K562 (cell line): ENCODE data around the gene POLR2H. TPM values are rescaled to one million over a fixed set of nuclear protein-coding genes. Genes with fewer than 3 reads are reported as not detected.
A peak's percentile ranks its signal among the peaks of the same experiment; 100 is the strongest.

Source experiments
- ATAC-seq: fragments of 200-7000 bp; cut with Tn5 transposase; 3 replicates; pipeline ENCODE4 v1.9.1; 2020; ENCODE audit warnings: moderate library complexity
- BruUV-seq: library from RNA; stranded (reverse); fragments of 400-500 nt; replicated peaks from 2 replicates; lab custom pipeline; 2021; lab: Mats Ljungman, UMichigan
- CTCF ChIA-PET: fragments of 300-600 bp; formaldehyde crosslinking; extraction: SDS; loops from one replicate; lab custom pipeline; 2021; ENCODE audit warnings: low intra/inter-chr PET ratio; lab: Yijun Ruan, JAX
- POLR2A ChIA-PET: fragments of 300-600, 350-650 bp; sonication (Branson Sonifier 250); formaldehyde crosslinking; extraction: SDS; loops from one replicate; lab custom pipeline; 2021; ENCODE audit warnings: antibody characterized with exemption, inconsistent platforms; lab: Yijun Ruan, JAX
- DNase-seq, 4 experiments: peaks; one replicate each; pipeline versions ENCODE4 v3.0.0 to v3.0.0-alpha.2; 2011 to 2018; ENCODE audit warnings: low spot score in 3 of 4, mixed read lengths in 3 of 4; ENCODE audit errors: extremely low read depth in 1 of 4
- FAIRE-seq: peaks from 2 replicates; lab custom pipeline; 2011; peaks lifted over from hg19 to GRCh38; lab: Jason Lieb, UNC
- H2AFZ ChIP-seq: 2 replicates; pipeline ENCODE4 v1.6.0; 2011; ENCODE audit warnings: low read depth, low read length, control low read depth, inconsistent platforms
- H3K27ac ChIP-seq: fragments of 200-600 bp; 3 replicates; pipeline ENCODE4 v1.8.0; 2011; ENCODE audit warnings: low read depth, mild to moderate bottlenecking, control low read depth, inconsistent platforms, low read length, moderate library complexity, mixed read lengths; ENCODE audit errors: extremely low read depth
- H3K27me3 ChIP-seq, 2 experiments: fragments of 300-600 bp in 1 of 2; 2 replicates in 1 of 2; 3 replicates in 1 of 2; pipeline versions ENCODE4 v1.6.0 to v1.8.0; 2011; ENCODE audit warnings: inconsistent platforms in 2 of 2, low read length in 2 of 2, mild to moderate bottlenecking in 1 of 2, mixed read lengths in 1 of 2, moderate library complexity in 1 of 2; ENCODE audit not compliant: control insufficient read depth in 2 of 2, insufficient read depth in 2 of 2
- H3K36me3 ChIP-seq: fragments of 300-600 bp; 3 replicates; pipeline ENCODE4 v1.8.0; 2011; ENCODE audit warnings: mild to moderate bottlenecking, low read length, inconsistent platforms; ENCODE audit not compliant: control insufficient read depth, insufficient read depth
- H3K4me1 ChIP-seq, 2 experiments: fragments of 200-600 bp in 1 of 2; replicated peaks in 1 of 2; 2 replicates in 1 of 2; 3 replicates in 1 of 2; pipeline versions ENCODE4 v1.5.1 to v1.8.0; 2011; ENCODE audit warnings: inconsistent platforms in 2 of 2, low read length in 2 of 2, mild to moderate bottlenecking in 1 of 2, mixed read lengths in 1 of 2, moderate library complexity in 1 of 2; ENCODE audit not compliant: control insufficient read depth in 2 of 2, insufficient read depth in 2 of 2
- H3K4me2 ChIP-seq: 2 replicates; pipeline ENCODE4 v1.6.1; 2011; ENCODE audit warnings: low read length, control low read depth, inconsistent platforms, mixed read lengths; ENCODE audit not compliant: insufficient read depth
- H3K4me3 ChIP-seq: fragments of 200-600 bp; sonication (generic), shearing (Covaris generic); 2 replicates; pipeline ENCODE4 v1.5.1; 2016; ENCODE audit warnings: control low read depth, inconsistent platforms
- H3K79me2 ChIP-seq: fragments of 200-600 bp; 3 replicates; pipeline ENCODE4 v1.8.0; 2011; ENCODE audit warnings: low read length, inconsistent platforms; ENCODE audit not compliant: control insufficient read depth, insufficient read depth
- H3K9ac ChIP-seq, 2 experiments: 2 replicates each; pipeline versions ENCODE4 v1.6.0 to v1.6.1; 2011; ENCODE audit warnings: low read depth in 2 of 2, low read length in 2 of 2, control low read depth in 1 of 2, inconsistent platforms in 1 of 2, mild to moderate bottlenecking in 1 of 2, mixed read lengths in 1 of 2; ENCODE audit not compliant: insufficient read depth in 1 of 2
- H3K9me1 ChIP-seq: one replicate; pipeline ENCODE4 v1.6.0; 2011; ENCODE audit warnings: inconsistent platforms, mild to moderate bottlenecking, low read length, moderate library complexity; ENCODE audit not compliant: control insufficient read depth, insufficient read depth
- H3K9me3 ChIP-seq: replicated peaks from 2 replicates; pipeline ENCODE4 v1.5.1; 2011; ENCODE audit warnings: low read depth, low read length, inconsistent platforms; ENCODE audit not compliant: control insufficient read depth, insufficient read depth
- H4K20me1 ChIP-seq: replicated peaks from 2 replicates; pipeline ENCODE4 v1.6.1; 2011; ENCODE audit warnings: low read length, inconsistent platforms, mixed read lengths; ENCODE audit not compliant: control insufficient read depth, insufficient read depth
- BCOR ChIP-seq: fragments of 450-650 bp; IDR thresholded peaks from 2 replicates; pipeline ENCODE4 v1.6.1; 2016
- KDM2B ChIP-seq: fragments of 250-450 bp; sonication (Bioruptor Pico); IDR thresholded peaks from 2 replicates; pipeline ENCODE4 v1.8.0; 2021; ENCODE audit warnings: mild to moderate bottlenecking, moderate library complexity
- MYC ChIP-seq, 2 experiments: fragments of 250-450 bp in 1 of 2; sonication (Bioruptor Pico) in 1 of 2; IDR thresholded peaks; 2 replicates each; pipeline versions ENCODE4 v1.5.1 to v1.6.1; 2012 to 2021; ENCODE audit warnings: low read depth in 2 of 2, borderline replicate concordance in 1 of 2, improper control_type of control experiment in 1 of 2, low read length in 1 of 2, mild to moderate bottlenecking in 1 of 2, moderate library complexity in 1 of 2
- PHF8 ChIP-seq: fragments of 200-600 bp; sonication (generic); IDR thresholded peaks from 2 replicates; pipeline ENCODE4 v1.6.1; 2012; ENCODE audit warnings: mixed run types, mild to moderate bottlenecking, inconsistent platforms, low read length, moderate library complexity, borderline replicate concordance
- SAP30 ChIP-seq: fragments of 200-600 bp; sonication (generic); IDR thresholded peaks from 2 replicates; pipeline ENCODE4 v1.6.1; 2012; ENCODE audit warnings: borderline replicate concordance, low read depth, mild to moderate bottlenecking, moderate library complexity, low read length, control low read depth, inconsistent platforms; ENCODE audit not compliant: insufficient read depth, poor library complexity, severe bottlenecking
- U2AF1 ChIP-seq: fragments of 200-400 bp; formaldehyde crosslinking; optimal IDR thresholded peaks from 2 replicates; pipeline ENCODE3; 2017; ENCODE audit warnings: mild to moderate bottlenecking, low read depth, low read length, moderate library complexity
- ZFP30 ChIP-seq: fragments of 250-450 bp; sonication (Bioruptor Pico); IDR thresholded peaks from 2 replicates; pipeline ENCODE4 v1.8.0; 2022; ENCODE audit warnings: moderate library complexity, mild to moderate bottlenecking, inconsistent platforms, borderline replicate concordance
- ZNF12 ChIP-seq: sonication (generic); formaldehyde crosslinking; IDR thresholded peaks from 2 replicates; pipeline ENCODE4 v1.4.0; 2020; ENCODE audit warnings: mild to moderate bottlenecking, missing genetic modification reagents
- ZNF511 ChIP-seq: sonication (generic); formaldehyde crosslinking; IDR thresholded peaks from 2 replicates; pipeline ENCODE4 v1.8.0; 2022; ENCODE audit warnings: mild to moderate bottlenecking, missing genetic modification reagents
- WGBS: fragments of 100-300 bp; shearing (Covaris generic); methylation state at CpG from one replicate; pipeline ENCODE4 v1.1.6; 2016; ENCODE audit warnings: low coverage, mixed read lengths; ENCODE audit not compliant: insufficient coverage; ENCODE audit errors: missing lambda C conversion rate; 5-methylcytosine and 5-hydroxymethylcytosine counted together
- in situ Hi-C: fragments of 300-500 bp; cut with MboI; formaldehyde crosslinking; loops from 4 replicates; pipeline ENCODE4 v1.15.0; 2018; ENCODE audit warnings: inconsistent platforms, mixed read lengths
- intact Hi-C: fragments of 100-400 bp; cut with micrococcal nuclease; formaldehyde crosslinking; loops from 2 replicates; pipeline ENCODE4 v1.14.2; 2022
- polyA plus RNA-seq, 8 experiments: library from polyadenylated mRNA; depleted of rRNA in 4 of 8; stranded (reverse) in 5 of 8; unstranded in 3 of 8; fragments of >200 nt; fragmentation: Nextera tagmentation in 2 of 8; fragmentation: Illumina TruSeq in 1 of 8; extraction: Ambion mirVana in 2 of 8; extraction: Trizol in 1 of 8; gene quantifications; 2 replicates each; pipeline versions ENCODE4 v1.2.1 to v1.2.3, GENCODE V29; 2011 to 2014; ENCODE audit warnings: inconsistent platforms in 1 of 8, missing spikeins in 1 of 8
- total RNA-seq, 7 experiments: library from RNA; depleted of rRNA in 6 of 7; stranded (reverse); fragments of >200 nt in 6 of 7; fragmentation: Illumina TruSeq in 2 of 7; extraction: Trizol in 2 of 7; gene quantifications; 2 replicates each; pipeline versions ENCODE4 v1.2.1 to v1.2.3, GENCODE V29; 2011 to 2021; ENCODE audit warnings: low replicate concordance in 1 of 7
- TF ChIP-seq, protein P1 (sequence below), 2 experiments: fragments of 450-650 bp in 1 of 2; sonication (generic) in 1 of 2; formaldehyde crosslinking in 1 of 2; IDR thresholded peaks; 2 replicates each; pipeline versions ENCODE4 v1.7.1 to v1.9.0; 2016 to 2022; ENCODE audit warnings: inconsistent platforms in 1 of 2, mild to moderate bottlenecking in 1 of 2, missing genetic modification reagents in 1 of 2

Gene POLR2H
- total and polyA plus RNA-seq, 9 of the 15 experiments (the other 6 are each of a cell fraction or from before 2014, with no cell fraction given), result 128 to 512 (median 220) TPM

GRCh38 chr3:184360929-184361531 lies 480 bp upstream of the POLR2H start:
- TSS peak; percentile 73 for BruUV-seq
- Histone ChIP-seq H2AFZ (peak overlapping the region; percentile 85), H3K27ac (peak overlapping the region; percentile 51), H3K4me2 (peak overlapping the region; percentile 97), H3K27me3 (no peaks in the 10 kb centered on the region), H3K4me3 (peak overlapping the region; percentile 71), H3K4me1 (peaks cover 28 to 63% of the 10 kb centered on the region in 2 experiments), H3K9ac (peak overlapping the region; percentile 88 to 95), H3K9me3 (no peaks in the 10 kb centered on the region), H4K20me1 (no peaks in the 10 kb centered on the region), H3K79me2 (peaks cover 56% of the 10 kb centered on the region), H3K36me3 (peaks cover 45% of the 10 kb centered on the region), H3K9me1 (peaks cover 8% of the 10 kb centered on the region)
- POLR2A ChIA-PET, result interaction anchor here (0.6 to 0.7 kb wide), 2 partner anchors 13 to 58 kb away, joined by 3 read pairs; no protein-coding TSS in a partner anchor
- peak; percentile 51 for FAIRE-seq
- no peak for ATAC-seq
- in situ Hi-C loops (no loop called here), intact Hi-C loops (no loop called here)
- 7% methylated on average over 24 of the region's 24 CpGs for WGBS
- CTCF ChIA-PET, result no interaction called here
- no peak for DNase-seq
- no peak for TF ChIP-seq ZFP30
- TF ChIP-seq, protein P1, sequence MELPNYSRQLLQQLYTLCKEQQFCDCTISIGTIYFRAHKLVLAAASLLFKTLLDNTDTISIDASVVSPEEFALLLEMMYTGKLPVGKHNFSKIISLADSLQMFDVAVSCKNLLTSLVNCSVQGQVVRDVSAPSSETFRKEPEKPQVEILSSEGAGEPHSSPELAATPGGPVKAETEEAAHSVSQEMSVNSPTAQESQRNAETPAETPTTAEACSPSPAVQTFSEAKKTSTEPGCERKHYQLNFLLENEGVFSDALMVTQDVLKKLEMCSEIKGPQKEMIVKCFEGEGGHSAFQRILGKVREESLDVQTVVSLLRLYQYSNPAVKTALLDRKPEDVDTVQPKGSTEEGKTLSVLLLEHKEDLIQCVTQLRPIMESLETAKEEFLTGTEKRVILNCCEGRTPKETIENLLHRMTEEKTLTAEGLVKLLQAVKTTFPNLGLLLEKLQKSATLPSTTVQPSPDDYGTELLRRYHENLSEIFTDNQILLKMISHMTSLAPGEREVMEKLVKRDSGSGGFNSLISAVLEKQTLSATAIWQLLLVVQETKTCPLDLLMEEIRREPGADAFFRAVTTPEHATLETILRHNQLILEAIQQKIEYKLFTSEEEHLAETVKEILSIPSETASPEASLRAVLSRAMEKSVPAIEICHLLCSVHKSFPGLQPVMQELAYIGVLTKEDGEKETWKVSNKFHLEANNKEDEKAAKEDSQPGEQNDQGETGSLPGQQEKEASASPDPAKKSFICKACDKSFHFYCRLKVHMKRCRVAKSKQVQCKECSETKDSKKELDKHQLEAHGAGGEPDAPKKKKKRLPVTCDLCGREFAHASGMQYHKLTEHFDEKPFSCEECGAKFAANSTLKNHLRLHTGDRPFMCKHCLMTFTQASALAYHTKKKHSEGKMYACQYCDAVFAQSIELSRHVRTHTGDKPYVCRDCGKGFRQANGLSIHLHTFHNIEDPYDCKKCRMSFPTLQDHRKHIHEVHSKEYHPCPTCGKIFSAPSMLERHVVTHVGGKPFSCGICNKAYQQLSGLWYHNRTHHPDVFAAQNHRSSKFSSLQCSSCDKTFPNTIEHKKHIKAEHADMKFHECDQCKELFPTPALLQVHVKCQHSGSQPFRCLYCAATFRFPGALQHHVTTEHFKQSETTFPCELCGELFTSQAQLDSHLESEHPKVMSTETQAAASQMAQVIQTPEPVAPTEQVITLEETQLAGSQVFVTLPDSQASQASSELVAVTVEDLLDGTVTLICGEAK (IDR thresholded peaks at IDR 0.05), result 0 out of 2 replicates have a peak, but pooled peaks have one; percentile 29
- TF ChIP-seq, protein P1 (CRISPR knock-in tag; IDR thresholded peaks at IDR 0.05), result no peak
- no peak for TF ChIP-seq U2AF1
- TF ChIP-seq SAP30, result peak; percentile 15
- TF ChIP-seq MYC (IDR thresholded peaks at IDR 0.05; ENCODE audit: low read depth, low read length), result peak; percentile 5; the same call in 1 of the 2 replicates
- TF ChIP-seq MYC (CRISPR knock-in tag; IDR thresholded peaks at IDR 0.05; ENCODE audit: borderline replicate concordance, low read depth), result peak; percentile 35; the same call in 1 of the 2 replicates
- TF ChIP-seq ZNF511 (CRISPR knock-in tag), result 0 out of 2 replicates have a peak, but pooled peaks have one; percentile 62
- TF ChIP-seq ZNF12 (CRISPR knock-in tag), result 0 out of 2 replicates have a peak, but pooled peaks have one; percentile 35
- peak; percentile 60; the same call in 1 of the 2 replicates for TF ChIP-seq PHF8
- TF ChIP-seq KDM2B, result 0 out of 2 replicates have a peak, but pooled peaks have one; percentile 17
- TF ChIP-seq BCOR, result 0 out of 2 replicates have a peak, but pooled peaks have one; percentile 23
